ENCODE results near the gene VPS13A.

VPS13A gene

DNA sequence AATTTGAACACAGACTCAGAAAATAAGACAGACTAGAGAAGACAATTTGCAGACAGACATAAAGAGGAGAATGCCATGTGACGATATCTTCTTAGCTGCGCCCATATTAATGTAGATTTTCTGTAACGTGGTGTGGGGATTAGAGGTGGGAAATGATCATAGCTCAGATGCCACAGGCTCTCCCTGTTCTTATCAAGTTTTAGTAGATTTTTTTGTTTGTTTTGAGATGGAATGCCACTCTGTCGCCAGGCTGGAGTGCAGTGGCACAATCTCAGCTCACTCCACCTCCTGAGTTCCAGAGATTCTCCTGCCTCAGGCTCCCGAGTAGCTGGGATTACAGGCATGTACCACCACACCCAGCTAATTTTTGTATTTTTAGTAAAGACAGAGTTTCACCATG lies 59.4 kb downstream of the VPS13A start:
- TF ChIP-seq, protein P1, sequence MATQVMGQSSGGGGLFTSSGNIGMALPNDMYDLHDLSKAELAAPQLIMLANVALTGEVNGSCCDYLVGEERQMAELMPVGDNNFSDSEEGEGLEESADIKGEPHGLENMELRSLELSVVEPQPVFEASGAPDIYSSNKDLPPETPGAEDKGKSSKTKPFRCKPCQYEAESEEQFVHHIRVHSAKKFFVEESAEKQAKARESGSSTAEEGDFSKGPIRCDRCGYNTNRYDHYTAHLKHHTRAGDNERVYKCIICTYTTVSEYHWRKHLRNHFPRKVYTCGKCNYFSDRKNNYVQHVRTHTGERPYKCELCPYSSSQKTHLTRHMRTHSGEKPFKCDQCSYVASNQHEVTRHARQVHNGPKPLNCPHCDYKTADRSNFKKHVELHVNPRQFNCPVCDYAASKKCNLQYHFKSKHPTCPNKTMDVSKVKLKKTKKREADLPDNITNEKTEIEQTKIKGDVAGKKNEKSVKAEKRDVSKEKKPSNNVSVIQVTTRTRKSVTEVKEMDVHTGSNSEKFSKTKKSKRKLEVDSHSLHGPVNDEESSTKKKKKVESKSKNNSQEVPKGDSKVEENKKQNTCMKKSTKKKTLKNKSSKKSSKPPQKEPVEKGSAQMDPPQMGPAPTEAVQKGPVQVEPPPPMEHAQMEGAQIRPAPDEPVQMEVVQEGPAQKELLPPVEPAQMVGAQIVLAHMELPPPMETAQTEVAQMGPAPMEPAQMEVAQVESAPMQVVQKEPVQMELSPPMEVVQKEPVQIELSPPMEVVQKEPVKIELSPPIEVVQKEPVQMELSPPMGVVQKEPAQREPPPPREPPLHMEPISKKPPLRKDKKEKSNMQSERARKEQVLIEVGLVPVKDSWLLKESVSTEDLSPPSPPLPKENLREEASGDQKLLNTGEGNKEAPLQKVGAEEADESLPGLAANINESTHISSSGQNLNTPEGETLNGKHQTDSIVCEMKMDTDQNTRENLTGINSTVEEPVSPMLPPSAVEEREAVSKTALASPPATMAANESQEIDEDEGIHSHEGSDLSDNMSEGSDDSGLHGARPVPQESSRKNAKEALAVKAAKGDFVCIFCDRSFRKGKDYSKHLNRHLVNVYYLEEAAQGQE (IDR thresholded peaks at IDR 0.05; ENCODE audit: low read depth) = no peak
- TF ChIP-seq YY1 (IDR thresholded peaks at IDR 0.05; ENCODE audit: low read depth) (no peak), ZBTB7A (IDR thresholded peaks at IDR 0.05; ENCODE audit: low read depth) (no peak), RAD21 (IDR thresholded peaks at IDR 0.05; ENCODE audit: low read depth) (no peak), CREB1 (IDR thresholded peaks at IDR 0.05; ENCODE audit: low read depth) (no peak), TAF1 (IDR thresholded peaks at IDR 0.05; ENCODE audit: low read depth) (no peak), NFIC (IDR thresholded peaks at IDR 0.05) (no peak), TCF12 (IDR thresholded peaks at IDR 0.05; ENCODE audit: low read depth) (no peak), CEBPB (IDR thresholded peaks at IDR 0.05) (no peak), EP300 (IDR thresholded peaks at IDR 0.05; ENCODE audit: borderline replicate concordance) (no peak), FOXM1 (IDR thresholded peaks at IDR 0.05; ENCODE audit: borderline replicate concordance, low read depth) (no peak), TEAD4 (IDR thresholded peaks at IDR 0.05) (no peak), EGR1 (IDR thresholded peaks at IDR 0.05) (no peak)
- TF ChIP-seq, protein P2, sequence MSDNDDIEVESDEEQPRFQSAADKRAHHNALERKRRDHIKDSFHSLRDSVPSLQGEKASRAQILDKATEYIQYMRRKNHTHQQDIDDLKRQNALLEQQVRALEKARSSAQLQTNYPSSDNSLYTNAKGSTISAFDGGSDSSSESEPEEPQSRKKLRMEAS (IDR thresholded peaks at IDR 0.05) = no peak
- TF ChIP-seq, protein P3, sequence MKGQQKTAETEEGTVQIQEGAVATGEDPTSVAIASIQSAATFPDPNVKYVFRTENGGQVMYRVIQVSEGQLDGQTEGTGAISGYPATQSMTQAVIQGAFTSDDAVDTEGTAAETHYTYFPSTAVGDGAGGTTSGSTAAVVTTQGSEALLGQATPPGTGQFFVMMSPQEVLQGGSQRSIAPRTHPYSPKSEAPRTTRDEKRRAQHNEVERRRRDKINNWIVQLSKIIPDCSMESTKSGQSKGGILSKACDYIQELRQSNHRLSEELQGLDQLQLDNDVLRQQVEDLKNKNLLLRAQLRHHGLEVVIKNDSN (IDR thresholded peaks at IDR 0.05) = no peak

DNA sequence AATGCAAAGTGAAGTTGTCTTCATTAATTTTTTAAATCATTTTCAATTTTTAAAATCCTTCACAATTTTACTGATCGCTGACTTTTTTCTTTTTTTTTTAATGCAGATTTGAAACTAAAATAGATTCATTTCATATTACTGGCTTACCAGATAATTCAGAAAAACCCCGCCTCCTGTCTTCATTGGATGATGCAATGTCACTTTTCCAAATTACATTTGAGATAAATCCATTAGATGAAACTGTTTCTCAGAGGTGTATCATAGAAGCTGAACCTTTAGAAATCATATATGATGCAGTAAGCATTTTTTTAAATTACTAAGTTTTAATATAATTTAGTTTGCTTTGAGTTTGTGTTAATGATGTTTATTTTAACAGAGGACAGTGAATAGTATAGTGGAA lies 60.6 kb downstream of the VPS13A start:
- no peak for TF ChIP-seq YY1 (IDR thresholded peaks at IDR 0.05; ENCODE audit: low read depth)
- TF ChIP-seq TEAD4 (IDR thresholded peaks at IDR 0.05) = no peak
- TF ChIP-seq RAD21 (IDR thresholded peaks at IDR 0.05; ENCODE audit: low read depth) = no peak
- TF ChIP-seq, protein P2 (IDR thresholded peaks at IDR 0.05) = no peak
- TF ChIP-seq EGR1 (IDR thresholded peaks at IDR 0.05) = no peak
- no peak for TF ChIP-seq TAF1 (IDR thresholded peaks at IDR 0.05; ENCODE audit: low read depth)
- no peak for TF ChIP-seq TCF12 (IDR thresholded peaks at IDR 0.05; ENCODE audit: low read depth)
- TF ChIP-seq CEBPB (IDR thresholded peaks at IDR 0.05) = no peak
- TF ChIP-seq FOXM1 (IDR thresholded peaks at IDR 0.05; ENCODE audit: borderline replicate concordance, low read depth) = no peak
- TF ChIP-seq, protein P1 (IDR thresholded peaks at IDR 0.05; ENCODE audit: low read depth) = no peak
- TF ChIP-seq, protein P3 (IDR thresholded peaks at IDR 0.05) = no peak
- no peak for TF ChIP-seq CREB1 (IDR thresholded peaks at IDR 0.05; ENCODE audit: low read depth)
- TF ChIP-seq ZBTB7A (IDR thresholded peaks at IDR 0.05; ENCODE audit: low read depth) = no peak
- TF ChIP-seq NFIC (IDR thresholded peaks at IDR 0.05) = no peak
- no peak for TF ChIP-seq EP300 (IDR thresholded peaks at IDR 0.05; ENCODE audit: borderline replicate concordance)

DNA sequence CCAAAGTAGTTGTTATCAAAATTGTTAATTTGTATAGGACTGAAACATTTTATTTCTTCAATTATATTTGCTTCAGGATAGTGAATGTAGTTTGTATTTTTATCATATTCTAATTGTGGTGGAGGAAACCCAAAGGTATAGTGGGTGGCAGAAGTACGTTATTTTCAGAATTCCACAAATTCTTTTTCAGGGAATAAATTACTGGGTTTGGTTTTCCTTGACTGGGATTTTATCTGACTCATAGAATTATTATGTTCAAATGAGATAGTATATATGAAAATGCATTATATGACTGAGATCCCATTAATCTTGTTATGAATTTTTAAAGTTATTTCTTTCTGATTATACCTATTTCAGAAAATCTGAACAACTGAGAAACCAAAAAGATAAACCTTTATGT lies 73.7 kb downstream of the VPS13A start:
- TF ChIP-seq CEBPB (IDR thresholded peaks at IDR 0.05) = no peak
- TF ChIP-seq TEAD4 (IDR thresholded peaks at IDR 0.05) = no peak
- no peak for TF ChIP-seq EGR1 (IDR thresholded peaks at IDR 0.05)
- TF ChIP-seq RAD21 (IDR thresholded peaks at IDR 0.05; ENCODE audit: low read depth) = no peak
- TF ChIP-seq YY1 (IDR thresholded peaks at IDR 0.05; ENCODE audit: low read depth) = no peak
- no peak for TF ChIP-seq ZBTB7A (IDR thresholded peaks at IDR 0.05; ENCODE audit: low read depth)
- TF ChIP-seq, protein P3 (IDR thresholded peaks at IDR 0.05) = no peak
- no peak for TF ChIP-seq NFIC (IDR thresholded peaks at IDR 0.05)
- no peak for TF ChIP-seq EP300 (IDR thresholded peaks at IDR 0.05; ENCODE audit: borderline replicate concordance)
- no peak for TF ChIP-seq CREB1 (IDR thresholded peaks at IDR 0.05; ENCODE audit: low read depth)
- TF ChIP-seq FOXM1 (IDR thresholded peaks at IDR 0.05; ENCODE audit: borderline replicate concordance, low read depth) = no peak
- no peak for TF ChIP-seq TCF12 (IDR thresholded peaks at IDR 0.05; ENCODE audit: low read depth)
- TF ChIP-seq, protein P1 (IDR thresholded peaks at IDR 0.05; ENCODE audit: low read depth) = no peak
- TF ChIP-seq TAF1 (IDR thresholded peaks at IDR 0.05; ENCODE audit: low read depth) = no peak
- TF ChIP-seq, protein P2 (IDR thresholded peaks at IDR 0.05) = no peak
